SKM-1 (cell line): Measurements from ENCODE around the gene CLRN1.

Experiments used
- DNase-seq: peaks from one replicate; lab custom pipeline; 2025; ENCODE audit not compliant: unreplicated experiment; lab: John Stamatoyannopoulos, UW

Gene CLRN1

GRCh38 chr3:150978566-150979148 lies 6.1 kb upstream of the CLRN1 start:
- DNase-seq, result no peak

- no peak for DNase-seq
These were observed 3.5 kb upstream of the CLRN1 start for GRCh38 chr3:150975992-150976368.

- no peak for DNase-seq
These were observed 2.8 kb upstream of the CLRN1 start for GRCh38 chr3:150975086-150975991.

- no peak for DNase-seq
These were observed 1.7 kb downstream of the CLRN1 start for GRCh38 chr3:150970665-150971324.

GRCh38 chr3:150968341-150969035 lies 4.0 kb downstream of the CLRN1 start:
- no peak for DNase-seq

GRCh38 chr3:150965436-150965835 lies 7.1 kb downstream of the CLRN1 start:
- DNase-seq, result no peak

- DNase-seq, result no peak
These were observed 10.6 kb downstream of the CLRN1 start for GRCh38 chr3:150961949-150962348.

- DNase-seq, result no peak
These were observed 11.5 kb downstream of the CLRN1 start for GRCh38 chr3:150960708-150961684.

GRCh38 chr3:150958683-150959082 lies 13.8 kb downstream of the CLRN1 start:
- no peak for DNase-seq

GRCh38 chr3:150956376-150956775 lies 16.2 kb downstream of the CLRN1 start:
- no peak for DNase-seq

- no peak for DNase-seq
These were observed 20.6 kb downstream of the CLRN1 start for GRCh38 chr3:150951923-150952322.

GRCh38 chr3:150945226-150946032 lies 27.1 kb downstream of the CLRN1 start:
- DNase-seq, result no peak

GRCh38 chr3:150942221-150942620 lies 30.3 kb downstream of the CLRN1 start:
- no peak for DNase-seq

GRCh38 chr3:150936693-150937092 lies 35.8 kb downstream of the CLRN1 start:
- no peak for DNase-seq

GRCh38 chr3:150933473-150933995 lies 39.0 kb downstream of the CLRN1 start:
- DNase-seq, result no peak

- DNase-seq, result no peak
These were observed 40.8 kb downstream of the CLRN1 start for GRCh38 chr3:150931745-150932144.

- no peak for DNase-seq
These were observed 41.7 kb downstream of the CLRN1 start for GRCh38 chr3:150930839-150931238.

GRCh38 chr3:150928234-150928633 lies 44.3 kb downstream of the CLRN1 start:
- no peak for DNase-seq

- no peak for DNase-seq
These were observed 46.2 kb downstream of the CLRN1 start for GRCh38 chr3:150926328-150926727.
